ENCODE data around the gene SMLR1. TPM values are rescaled to one million over a fixed set of nuclear protein-coding genes. Genes with fewer than 3 reads are reported as not detected.

SMLR1 gene
- total RNA-seq, 1 donor from 2014 or later: not detected

DNA sequence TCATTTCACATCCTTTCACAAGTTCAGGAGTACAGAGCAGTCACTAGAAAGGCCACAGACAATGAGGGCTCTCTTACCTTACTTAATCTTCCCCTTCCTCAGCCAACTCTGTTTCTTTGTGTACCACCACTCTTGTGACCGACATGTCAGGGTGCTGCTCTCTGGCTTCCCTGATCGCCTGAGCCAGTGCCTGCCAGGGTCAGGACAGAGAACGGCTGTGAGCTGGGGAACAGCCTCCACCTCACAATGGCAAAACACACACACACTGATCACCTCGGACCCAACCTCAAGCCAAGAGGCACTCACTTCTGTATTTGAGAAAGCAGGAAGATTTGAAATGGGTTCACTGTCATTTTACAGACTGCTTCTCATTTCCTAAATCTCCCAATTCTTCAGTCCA lies 30.8 kb downstream of the SMLR1 start:
- intact Hi-C loops (cut with DNase I): no loop called here
- Histone ChIP-seq H3K36me3 (peaks cover 0 to 11% of the 10 kb centered on the region in 2 donors), H3K27ac (no peak overlapping the region), H3K9me3 (no peaks in the 10 kb centered on the region), H3K4me1 (no peaks in the 10 kb centered on the region), H3K4me3 (no peak overlapping the region), H3K27me3 (no peaks in the 10 kb centered on the region)
- TF ChIP-seq POLR2AphosphoS5 (IDR thresholded peaks at IDR 0.05; ENCODE audit: insufficient read depth in 1 of 2, low read depth in 1 of 2): no peak
- no peak for TF ChIP-seq CTCF (IDR thresholded peaks at IDR 0.05)
- TF ChIP-seq POLR2A (IDR thresholded peaks at IDR 0.05): no peak
- DNase-seq (ENCODE audit: extremely low spot score in 2 of 2): no peak

DNA sequence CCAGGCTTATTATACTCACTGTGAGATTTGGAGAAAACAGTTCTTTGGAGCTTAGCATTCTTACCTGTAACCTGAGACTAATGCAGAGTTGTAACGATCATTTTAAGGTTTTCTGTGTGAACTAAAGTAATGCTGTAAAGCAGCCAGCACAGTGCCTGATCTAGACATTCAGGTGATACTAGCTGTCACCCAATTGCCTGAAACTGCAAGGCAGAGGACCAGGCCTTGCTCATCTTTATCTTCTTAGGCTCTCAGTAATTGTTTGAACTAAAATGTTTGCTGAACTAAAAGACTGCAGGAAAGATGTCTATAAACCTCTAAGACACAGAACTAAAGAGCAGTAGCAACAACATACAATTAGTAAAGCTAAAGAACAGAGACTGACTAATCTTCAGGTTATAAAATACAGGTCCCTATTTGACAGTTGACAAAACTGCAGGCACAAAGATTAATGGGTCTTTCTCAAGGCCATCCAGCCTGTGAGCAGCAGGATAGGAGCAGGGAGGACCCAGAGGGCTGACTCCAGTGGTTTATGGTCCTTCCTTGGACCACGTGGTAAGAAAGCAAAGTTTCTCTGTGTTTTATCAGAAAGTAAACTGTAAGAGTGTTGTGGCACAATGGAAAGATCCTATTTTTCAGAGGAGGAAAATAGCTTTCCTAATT lies 31.4 kb downstream of the SMLR1 start:
- TF ChIP-seq POLR2A (IDR thresholded peaks at IDR 0.05): no peak
- TF ChIP-seq POLR2AphosphoS5 (IDR thresholded peaks at IDR 0.05; ENCODE audit: insufficient read depth in 1 of 2, low read depth in 1 of 2): no peak
- no peak for TF ChIP-seq CTCF (IDR thresholded peaks at IDR 0.05)
- H3K4me3 ChIP-seq: no peak overlapping the region
- H3K9me3 ChIP-seq: no peaks in the 10 kb centered on the region
- no peak for DNase-seq (ENCODE audit: extremely low spot score in 2 of 2)
- H3K27me3 ChIP-seq: no peaks in the 10 kb centered on the region
- intact Hi-C loops (cut with DNase I): no loop called here
- peaks cover 0 to 17% of the 10 kb centered on the region in 2 donors for H3K36me3 ChIP-seq
- no peak overlapping the region for H3K27ac ChIP-seq
- H3K4me1 ChIP-seq: no peaks in the 10 kb centered on the region

- TF ChIP-seq POLR2AphosphoS5 (IDR thresholded peaks at IDR 0.05; ENCODE audit: insufficient read depth in 1 of 2, low read depth in 1 of 2): no peak
- no peaks in the 10 kb centered on the region for H3K27me3 ChIP-seq
- DNase-seq (ENCODE audit: extremely low spot score in 2 of 2): no peak
- H3K27ac ChIP-seq: no peak overlapping the region
- intact Hi-C loops (cut with DNase I): no loop called here
- H3K4me3 ChIP-seq: no peak overlapping the region
- no peaks in the 10 kb centered on the region for H3K9me3 ChIP-seq
- H3K36me3 ChIP-seq: peaks cover 0 to 20% of the 10 kb centered on the region in 2 donors
- H3K4me1 ChIP-seq: no peaks in the 10 kb centered on the region
These were observed 32.1 kb downstream of the SMLR1 start for GRCh38 chr6:130859161-130859867.

- Histone ChIP-seq H3K36me3 (peaks cover 0 to 26% of the 10 kb centered on the region in 2 donors), H3K4me3 (no peak overlapping the region), H3K27ac (no peak overlapping the region), H3K27me3 (no peaks in the 10 kb centered on the region), H3K4me1 (no peaks in the 10 kb centered on the region), H3K9me3 (no peaks in the 10 kb centered on the region)
- TF ChIP-seq CTCF (IDR thresholded peaks at IDR 0.05) (no peak), POLR2A (IDR thresholded peaks at IDR 0.05) (no peak), POLR2AphosphoS5 (IDR thresholded peaks at IDR 0.05; ENCODE audit: insufficient read depth in 1 of 2, low read depth in 1 of 2) (no peak)
- DNase-seq (ENCODE audit: extremely low spot score in 2 of 2): no peak
- intact Hi-C loops (cut with DNase I): no loop called here
These were observed 35.2 kb downstream of the SMLR1 start for GRCh38 chr6:130862370-130862769.

DNA sequence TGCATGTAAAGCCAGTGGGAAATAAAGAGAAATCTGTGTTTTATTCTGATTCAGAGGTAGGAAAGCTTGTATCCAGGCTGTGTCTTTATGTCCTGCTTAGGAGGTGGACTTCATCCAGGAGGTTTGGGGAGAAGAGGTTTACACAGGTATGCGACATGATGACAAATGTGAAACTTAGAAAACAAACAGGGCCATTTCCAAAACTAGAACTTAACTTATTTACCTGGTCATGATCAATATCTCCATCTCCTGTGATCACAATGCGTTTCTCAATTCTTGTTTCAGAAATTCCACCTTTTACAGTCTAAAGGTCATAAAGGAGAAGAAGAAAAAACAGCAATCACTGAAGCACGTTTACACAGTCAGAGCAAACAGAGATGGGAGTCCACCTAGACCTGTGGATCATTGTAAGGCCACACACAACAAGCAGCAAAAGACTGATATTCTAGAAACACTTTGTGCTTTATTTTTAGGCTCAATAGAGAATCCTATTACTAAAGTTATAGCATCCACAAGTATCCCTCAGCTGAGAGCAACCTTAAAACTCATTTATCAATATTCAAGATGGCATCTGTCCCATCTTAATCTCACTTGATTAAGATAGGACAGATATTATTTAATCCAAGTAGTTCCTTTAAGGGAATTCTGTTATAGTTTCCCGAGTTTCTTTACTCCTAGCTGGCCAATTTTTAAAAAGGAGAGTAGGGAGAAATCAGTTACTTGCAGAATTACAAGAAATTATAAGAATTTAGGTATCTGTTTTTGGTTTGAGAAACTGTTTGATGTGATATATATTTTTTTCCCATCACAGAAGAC lies 36.4 kb downstream of the SMLR1 start:
- no peaks in the 10 kb centered on the region for H3K27me3 ChIP-seq
- no peak for TF ChIP-seq CTCF (IDR thresholded peaks at IDR 0.05)
- TF ChIP-seq POLR2AphosphoS5 (IDR thresholded peaks at IDR 0.05; ENCODE audit: insufficient read depth in 1 of 2, low read depth in 1 of 2): no peak
- no peak for TF ChIP-seq POLR2A (IDR thresholded peaks at IDR 0.05)
- H3K4me3 ChIP-seq: no peak overlapping the region
- DNase-seq (ENCODE audit: extremely low spot score in 2 of 2): no peak
- H3K27ac ChIP-seq: no peak overlapping the region
- H3K4me1 ChIP-seq: no peaks in the 10 kb centered on the region
- peaks cover 0 to 26% of the 10 kb centered on the region in 2 donors for H3K36me3 ChIP-seq
- intact Hi-C loops (cut with DNase I): no loop called here
- H3K9me3 ChIP-seq: no peaks in the 10 kb centered on the region
